ENCODE results near the gene C1orf105.
"Not testable (repeated sequence)": the region's sequence is repeated elsewhere in the genome, so short reads cannot be mapped to it uniquely, and the experiment has no call there.

The C1orf105 gene

DNA sequence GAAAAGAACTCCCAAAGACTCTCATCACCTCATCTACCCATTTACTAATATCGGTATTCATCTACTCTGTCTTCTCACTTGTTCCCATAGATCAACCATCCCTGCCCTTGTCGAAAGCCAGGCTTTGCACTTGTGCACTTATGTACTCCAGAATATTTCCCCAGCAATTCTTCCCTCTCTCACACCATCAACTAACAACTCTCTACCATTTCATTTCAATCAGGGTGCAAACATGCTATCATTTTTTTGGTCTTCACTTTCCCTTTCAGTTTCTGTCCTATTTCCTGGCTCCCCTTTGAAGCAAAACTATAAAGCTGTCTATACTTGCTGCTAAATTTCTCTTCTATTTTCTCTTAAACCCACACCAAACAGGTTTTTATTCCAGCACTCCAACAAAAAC is 6.7 kb downstream of the C1orf105 start:
- no peak for DNase-seq (ENCODE audit: low read depth)

DNA sequence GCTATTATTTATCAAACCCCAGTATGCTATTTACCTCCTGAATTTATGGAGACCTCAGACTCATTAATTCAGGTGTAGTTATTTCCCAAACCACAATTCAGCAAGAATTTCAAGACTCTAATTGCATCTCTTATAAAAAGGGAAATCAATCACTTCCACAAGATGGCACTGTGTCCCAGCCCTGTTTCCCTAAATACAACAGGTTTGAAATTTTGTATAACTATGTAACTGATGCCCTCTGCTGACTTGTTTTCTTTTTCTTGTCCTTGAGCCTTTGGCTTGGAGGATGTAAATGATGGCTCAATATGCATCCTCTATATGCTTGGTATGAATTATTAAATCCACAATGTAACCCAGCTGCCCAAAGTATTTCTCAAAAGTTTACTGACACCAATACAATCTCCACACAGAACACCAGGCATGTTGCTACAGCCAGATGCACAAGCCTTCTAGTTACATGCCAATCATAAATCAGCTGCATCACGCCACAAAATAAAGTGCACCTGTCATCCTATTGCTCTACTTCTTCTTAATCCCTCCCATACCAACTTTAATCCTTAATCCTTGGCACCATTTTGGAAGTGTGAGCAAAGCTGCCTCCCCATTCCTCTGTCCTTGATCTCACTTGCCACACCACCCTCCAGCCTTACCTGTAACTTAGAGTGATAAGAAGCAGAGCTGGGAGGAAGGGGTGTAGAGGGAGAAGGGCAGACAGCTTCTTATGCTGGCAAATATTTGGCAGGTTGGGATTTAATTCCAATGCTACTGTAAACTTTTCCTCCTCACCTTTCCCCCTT is 9.0 kb downstream of the C1orf105 start:
- peak; percentile 32 for DNase-seq (ENCODE audit: low read depth)

DNA sequence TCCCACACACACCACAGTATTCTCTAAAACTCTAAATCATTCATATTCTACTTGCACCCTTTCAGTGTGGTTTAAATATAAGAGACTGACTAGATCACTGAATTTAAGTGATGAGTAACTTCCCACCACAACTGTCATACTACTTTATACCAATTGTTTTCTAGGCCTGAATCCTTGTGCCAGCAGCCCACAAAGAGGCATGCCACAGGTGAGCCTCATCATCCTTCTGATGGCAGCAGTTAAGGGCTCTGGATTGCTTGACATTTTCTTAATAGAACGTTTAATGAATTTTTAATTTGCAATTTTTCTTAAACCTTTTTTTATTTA is 9.6 kb downstream of the C1orf105 start:
- no peak for DNase-seq (ENCODE audit: low read depth)

DNA sequence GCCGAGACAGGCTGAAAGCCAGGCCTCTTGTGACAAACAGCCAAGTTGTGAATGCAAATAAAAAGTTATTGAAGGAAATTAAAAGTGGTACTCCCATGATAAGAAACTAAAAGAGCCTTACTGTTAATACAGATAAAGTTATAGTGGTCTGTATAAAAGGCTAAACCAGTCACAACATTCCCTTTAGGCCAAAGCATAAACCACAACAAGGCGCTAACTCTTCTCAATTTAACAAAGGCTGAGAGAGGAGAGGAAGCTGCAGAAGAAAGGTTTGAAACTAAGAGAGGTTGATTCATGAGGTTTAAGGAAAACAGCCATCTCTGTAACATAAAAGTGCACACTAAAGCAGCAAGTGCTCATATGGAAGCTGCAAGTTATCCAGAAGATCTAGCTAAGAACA is 10.7 kb downstream of the C1orf105 start:
- no peak for DNase-seq (ENCODE audit: low read depth)

DNA sequence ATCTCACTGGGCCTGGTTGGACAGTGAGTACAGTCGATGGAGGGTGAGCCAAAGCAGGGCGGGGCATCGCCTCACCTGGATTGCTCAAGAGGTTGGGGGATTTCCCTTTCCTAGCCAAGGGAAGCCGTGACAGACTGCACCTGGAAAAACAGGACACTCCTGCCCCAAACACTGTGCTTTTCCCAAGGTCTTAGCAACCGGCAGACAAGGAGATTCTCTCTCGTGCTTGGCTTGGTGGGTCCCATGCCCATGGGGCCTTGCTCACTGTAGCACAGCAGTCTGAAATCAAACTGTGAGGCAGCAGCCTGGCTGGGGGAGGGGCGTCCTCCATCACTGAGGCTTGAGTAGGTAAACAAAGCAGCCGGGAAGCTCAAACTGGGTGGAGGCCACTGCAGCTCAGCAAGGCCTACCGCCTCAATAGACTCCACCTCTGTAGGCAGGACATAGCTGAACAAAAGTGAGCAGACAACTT is 11.3 kb downstream of the C1orf105 start:
- no peak for DNase-seq (ENCODE audit: low read depth)

DNA sequence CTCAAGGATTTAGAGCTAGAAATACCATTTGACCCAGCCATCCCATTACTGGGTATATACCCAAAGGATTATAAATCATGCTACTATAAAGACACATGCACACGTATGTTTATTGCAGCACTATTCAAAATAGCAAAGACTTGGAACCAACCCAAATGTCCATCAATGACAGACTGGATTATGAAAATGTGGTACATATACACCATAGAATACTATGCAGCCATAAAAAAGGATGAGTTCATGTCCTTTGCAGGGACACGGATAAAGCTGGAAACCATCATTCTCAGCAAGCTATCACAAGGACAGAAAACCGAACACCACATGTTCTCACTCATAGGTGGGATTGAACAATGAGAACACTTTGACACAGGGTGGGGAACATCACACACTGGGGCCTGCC is 16.7 kb downstream of the C1orf105 start:
- DNase-seq (ENCODE audit: low read depth): not testable (repeated sequence)

DNA sequence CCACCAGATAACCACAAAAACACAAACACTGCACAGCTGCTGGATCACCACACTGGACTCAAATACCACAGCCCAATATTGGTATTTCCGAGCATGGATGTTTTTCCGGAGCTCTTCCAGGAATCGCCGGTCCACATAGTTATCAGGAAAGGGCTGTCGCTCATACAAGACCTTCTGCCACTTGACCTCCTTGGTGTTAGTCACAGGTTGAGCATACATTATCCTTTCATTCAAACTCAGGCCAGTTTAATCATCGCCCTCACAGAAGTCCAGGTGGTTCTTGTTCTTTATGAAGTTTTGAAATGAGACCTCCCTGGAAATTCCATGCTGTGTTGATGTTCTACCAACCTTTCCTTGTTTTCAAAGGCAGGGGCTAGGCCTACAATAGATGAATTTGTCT is 21.9 kb downstream of the C1orf105 start:
- DNase-seq (ENCODE audit: low read depth): no peak

DNA sequence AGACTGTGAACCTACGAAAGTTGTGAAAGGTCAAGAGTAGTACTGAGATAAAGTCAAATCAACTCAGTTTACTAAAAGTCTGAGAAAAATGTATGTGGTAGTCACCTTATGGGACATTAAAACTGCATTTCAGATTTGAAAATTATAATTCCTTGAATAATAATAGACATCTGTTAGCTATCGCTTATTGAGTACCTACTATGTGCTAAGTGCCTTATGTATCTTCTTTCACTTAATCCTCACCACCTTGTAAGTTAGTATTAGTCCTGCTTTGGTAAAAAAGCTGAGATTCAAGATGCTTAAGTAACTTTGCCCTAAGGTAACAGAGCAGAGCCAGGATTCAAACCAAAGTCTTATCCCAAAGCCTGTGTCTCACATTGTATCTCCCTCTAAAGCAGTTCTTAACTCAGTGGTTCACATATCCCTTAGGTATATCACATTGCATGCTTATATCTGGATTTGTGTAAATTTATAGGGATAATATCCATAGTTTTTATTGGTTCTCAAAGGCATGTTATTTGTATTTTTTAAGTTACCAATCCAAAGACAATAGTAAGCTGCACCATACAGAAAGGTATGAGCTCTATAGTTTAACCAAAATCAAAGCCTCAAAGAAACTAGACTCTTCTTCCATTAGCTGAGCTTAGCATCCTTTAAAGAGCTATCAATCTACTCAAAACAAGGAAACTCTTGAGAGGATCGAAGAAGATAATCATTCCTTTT is 22.5 kb downstream of the C1orf105 start:
- no peak for DNase-seq (ENCODE audit: low read depth)

DNA sequence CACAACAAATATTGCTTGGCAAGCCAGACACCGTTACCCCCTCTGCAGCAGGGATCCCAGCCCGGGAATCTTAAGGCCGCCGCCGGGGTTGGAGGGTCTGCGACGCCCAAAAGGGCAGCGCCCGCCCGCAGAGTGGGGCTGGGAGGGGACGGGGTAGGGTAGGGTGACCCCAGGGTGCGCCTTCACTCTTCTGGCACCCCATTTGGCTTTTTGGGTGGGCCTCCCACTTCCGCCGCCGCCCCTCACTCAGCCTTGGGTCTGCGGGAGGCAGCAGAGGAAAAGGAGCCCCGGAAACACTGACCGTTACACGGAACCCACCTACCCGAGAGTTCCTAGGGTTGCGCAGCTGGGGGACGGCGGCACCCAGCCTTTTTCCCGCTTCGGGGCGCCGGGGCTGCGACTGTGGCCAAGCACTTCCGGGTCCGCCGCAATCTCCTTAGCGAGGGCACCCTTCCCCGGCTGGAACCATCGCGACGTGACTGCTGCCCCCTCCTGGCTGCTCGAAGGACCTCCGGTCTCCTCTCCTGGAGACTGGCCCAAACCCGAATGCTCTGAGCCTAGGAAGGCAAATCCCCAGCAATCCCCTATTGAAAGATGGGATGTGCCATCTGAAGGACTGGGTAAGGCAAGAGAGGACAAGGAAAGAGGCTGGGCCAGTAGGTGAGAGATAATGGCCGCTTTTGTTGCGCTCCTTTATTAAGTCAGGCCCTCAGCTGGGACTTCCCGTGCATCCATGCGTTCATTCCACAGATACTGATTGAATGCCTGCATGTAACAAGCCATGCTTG is 23.4 kb downstream of the C1orf105 start, which contains the start of gene PIGC:
TSS of gene PIGC (minus strand) at position 404 of the 788 bp plus-strand sequence. CDS start 1,447 bp downstream, outside the sequence.
- peak; percentile 49 for DNase-seq (ENCODE audit: low read depth)

DNA sequence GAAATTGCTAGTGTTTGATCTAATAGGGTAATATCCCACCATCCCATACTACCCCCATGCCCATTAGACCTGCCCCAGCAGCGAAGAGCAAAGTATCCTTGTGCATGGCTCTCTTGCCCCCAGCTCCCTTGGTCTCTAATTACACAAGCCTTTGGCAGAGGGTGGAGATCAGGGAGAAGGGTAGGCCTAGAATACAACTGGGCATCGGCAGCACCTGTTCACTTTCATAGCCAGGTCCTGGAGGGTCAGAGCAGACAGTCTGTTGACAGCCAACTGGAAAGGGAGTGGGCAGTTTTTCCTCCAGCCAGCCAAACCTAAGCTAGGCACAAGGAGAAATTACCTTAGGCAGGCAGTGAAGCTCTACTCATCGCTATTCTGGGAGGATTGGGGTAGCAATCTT is 26.1 kb downstream of the C1orf105 start:
- DNase-seq (ENCODE audit: low read depth): no peak

DNA sequence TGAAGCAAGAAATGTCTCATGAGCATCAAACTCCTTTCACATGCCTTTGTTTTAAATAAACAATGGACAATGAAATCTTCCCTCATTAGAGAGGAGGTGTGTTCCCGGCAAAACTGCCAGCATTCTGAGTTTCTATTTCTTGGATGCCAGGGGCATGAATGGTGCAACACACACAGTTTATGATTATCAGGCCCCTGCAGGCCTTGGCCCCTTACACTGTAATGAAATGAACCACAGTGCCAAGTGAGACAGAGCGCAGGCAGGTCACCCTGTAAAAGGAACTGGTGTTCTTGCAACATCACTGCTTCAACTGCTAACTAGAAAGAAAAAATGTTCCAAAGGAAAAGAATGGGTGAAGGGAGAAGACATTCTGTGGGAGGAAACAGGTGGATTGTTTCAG is 27.2 kb downstream of the C1orf105 start:
- no peak for DNase-seq (ENCODE audit: low read depth)

DNA sequence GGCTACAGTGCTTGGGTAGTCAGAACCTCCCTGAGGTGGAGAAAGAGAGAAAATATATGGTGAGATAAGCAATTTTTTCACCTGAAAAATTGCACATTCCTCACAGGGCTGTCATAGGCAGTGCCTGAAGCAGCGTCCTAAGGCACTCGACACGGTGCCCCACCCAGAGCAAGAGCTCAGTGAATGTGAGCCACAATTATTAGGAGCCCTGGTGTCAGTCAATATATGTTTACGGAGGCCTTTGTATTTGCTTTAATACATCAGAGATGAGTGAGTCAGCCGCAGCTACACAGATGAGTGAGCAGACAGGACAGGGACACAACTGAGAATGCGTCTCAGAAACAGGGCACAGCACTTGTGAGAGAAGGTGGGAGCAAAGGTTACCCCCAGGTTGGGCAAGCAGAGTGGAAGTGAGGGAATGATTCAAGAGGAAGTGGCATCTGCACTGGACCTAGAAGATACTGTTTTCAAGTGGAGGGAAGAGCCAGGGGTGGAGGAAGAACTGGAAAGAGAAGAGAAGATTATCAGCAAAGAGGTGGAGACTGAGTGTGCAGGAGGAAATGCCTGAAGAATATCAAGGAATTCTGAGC is 28.6 kb downstream of the C1orf105 start:
- no peak for DNase-seq (ENCODE audit: low read depth)

DNA sequence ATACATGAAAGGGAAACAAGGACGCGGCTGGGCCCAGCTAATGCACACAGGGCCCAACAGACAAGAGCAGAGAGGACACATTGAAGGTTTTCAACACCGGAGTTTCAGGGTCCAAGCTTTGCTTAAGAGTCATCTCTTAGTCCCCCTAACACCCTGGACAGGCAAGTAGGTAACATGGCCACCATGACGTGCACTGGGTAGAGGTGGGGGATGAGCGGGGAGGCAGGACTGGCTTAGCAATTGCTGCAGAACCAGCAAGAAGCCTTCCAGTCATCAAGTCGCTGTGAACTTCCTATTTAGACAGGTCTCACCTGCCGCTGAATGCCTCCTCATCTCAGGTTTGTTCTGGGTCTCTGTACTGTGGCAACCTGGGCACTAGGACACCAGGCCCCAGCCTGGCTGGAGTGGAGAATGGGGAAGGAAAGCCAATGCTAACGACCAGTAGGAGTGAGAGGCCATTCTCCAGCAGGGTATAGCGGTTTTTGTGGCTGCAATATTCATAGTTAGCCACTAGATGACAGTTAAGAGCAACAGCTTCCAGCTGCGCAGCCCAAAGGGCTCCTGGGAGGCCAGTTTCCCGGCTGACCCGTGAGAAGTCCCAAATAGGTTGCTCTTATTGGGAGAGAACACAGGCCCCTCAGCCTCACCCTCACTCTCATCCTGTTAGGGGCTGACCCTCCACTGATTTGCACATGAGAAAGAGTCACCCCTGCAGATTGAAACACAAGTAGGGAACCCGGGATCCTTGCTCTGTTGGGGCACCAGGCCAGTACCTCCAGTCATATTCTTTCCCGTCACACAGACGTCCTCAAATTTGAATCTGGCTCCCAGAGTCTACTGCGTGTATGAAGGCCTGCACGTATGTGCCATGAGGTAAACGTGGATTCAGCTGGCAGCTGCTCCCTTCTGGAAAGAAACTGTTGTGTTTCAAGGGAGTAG is 29.4 kb downstream of the C1orf105 start:
- no peak for DNase-seq (ENCODE audit: low read depth)

DNA sequence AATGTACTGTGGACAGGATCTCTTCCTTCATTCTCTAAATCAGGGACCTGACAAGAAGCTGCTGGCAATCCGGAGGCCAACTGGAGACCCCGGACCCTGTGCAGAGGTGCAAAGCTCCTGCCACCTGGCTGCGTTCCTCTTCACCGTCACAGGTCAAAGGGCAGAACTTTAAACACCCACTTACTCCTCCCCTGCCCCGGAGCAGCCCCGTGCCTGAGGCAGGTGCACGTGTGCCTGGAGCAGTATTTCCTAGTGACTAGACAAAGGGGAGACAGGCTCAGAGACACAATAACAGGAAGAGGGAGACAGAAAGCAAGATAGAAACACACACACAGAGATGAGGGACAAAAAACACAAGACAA is 30.0 kb downstream of the C1orf105 start:
- DNase-seq (ENCODE audit: low read depth): no peak

DNA sequence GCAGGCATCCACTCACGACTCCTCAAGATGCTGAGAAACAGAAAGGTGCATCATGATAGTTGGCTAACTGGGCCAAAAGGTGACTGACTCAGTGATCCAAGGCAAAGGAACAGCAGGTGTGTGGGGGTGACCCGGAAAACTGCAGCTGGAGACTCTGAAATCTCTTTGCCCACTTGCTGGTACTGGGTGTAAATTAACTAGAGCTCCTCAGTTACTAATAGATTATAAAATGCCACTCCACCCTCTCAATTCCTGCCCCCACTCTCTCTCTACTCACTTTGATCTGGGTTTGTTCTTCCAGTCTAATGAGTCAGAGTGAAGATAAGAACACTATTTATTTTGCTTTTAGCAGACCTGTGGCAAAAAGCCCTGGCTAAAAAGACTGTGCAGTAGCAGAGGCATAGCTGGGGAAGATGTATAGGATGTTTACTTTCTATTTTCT is 30.5 kb downstream of the C1orf105 start:
- peak; percentile 49 for DNase-seq (ENCODE audit: low read depth)

DNA sequence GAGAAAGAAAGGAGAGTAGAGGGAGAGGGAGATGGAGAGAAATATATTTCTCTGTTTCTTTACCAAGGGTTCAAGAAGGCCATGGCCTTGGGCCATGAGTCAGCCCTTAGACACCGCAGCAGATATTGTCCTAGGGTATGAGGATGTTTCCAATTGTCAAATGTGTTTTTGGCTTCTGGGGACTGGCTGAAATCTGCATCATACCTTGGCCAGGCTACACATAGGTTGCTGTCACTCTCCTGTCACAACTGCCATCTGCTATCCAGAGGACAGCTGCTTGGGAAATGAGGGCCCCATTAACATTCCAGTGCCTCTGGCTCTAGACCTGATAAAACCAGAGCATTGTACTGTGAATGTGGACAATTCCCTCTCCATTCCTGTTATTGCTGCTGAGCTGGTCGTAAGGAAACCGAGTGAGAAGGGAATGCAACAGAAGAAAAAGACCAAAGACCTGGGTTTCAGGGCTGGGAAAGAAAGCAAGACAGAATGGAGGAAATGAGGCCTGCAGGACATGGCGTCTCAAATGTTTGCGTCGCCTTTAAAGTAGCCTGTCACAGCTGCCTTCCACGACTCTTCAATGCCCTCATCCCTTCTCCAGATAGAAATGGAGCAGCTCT is 32.2 kb downstream of the C1orf105 start:
- no peak for DNase-seq (ENCODE audit: low read depth)

DNA sequence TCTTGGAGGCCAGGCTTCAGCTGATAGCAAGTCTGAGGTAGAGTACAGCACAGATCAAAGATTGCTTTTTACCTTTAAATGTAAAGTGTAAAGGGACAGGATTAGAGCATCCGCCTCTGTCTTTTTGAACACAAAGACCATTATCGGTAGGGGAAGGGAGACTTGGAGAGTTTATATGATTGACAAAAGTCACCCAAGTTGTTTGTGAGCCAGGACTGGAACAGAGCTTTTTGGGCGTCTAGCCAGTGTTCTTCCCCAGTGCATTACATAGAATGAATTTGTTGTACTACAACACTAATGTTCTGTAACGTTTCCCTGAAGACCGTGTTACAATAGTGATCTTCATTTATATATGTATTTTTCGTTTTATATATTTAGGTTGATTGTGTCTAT is 32.7 kb downstream of the C1orf105 start:
- no peak for DNase-seq (ENCODE audit: low read depth)

DNA sequence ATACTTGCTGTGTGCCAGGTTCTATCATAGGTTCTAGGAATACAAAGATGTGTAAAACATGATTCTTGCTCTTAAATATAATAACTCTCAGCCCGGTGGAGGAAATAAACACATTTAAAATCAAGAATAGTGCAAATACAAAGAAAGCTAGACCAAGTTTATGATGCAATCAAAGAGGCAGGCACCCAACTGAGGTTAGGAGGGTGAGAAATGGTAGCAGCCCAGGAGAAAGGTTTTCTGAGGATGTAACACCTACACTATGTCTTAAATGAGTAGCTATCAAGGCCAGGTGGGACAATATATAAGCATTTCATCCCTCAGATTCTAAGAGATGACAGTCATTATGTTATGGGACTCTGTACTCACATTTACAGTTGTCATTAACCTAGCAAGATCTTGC is 33.1 kb downstream of the C1orf105 start:
- no peak for DNase-seq (ENCODE audit: low read depth)

DNA sequence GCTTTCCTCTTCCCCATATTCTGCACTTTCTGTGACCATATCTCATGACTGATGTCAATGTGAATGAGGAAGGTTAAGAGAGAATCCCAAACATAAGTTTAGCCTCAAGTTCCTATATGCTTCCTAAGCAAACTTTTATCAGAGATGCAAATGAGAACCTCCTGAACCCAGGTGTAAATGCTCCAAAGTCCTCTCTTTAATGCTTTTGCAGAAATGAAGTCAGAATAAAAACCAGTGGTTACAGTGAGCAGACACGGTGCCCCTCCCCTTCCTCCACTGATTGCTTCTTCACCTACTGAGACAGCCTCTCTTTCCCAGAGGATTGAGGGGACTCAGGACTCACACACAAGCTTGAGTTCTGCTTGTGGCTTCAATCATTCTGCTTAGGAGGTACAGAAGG is 35.0 kb downstream of the C1orf105 start:
- no peak for DNase-seq (ENCODE audit: low read depth)

DNA sequence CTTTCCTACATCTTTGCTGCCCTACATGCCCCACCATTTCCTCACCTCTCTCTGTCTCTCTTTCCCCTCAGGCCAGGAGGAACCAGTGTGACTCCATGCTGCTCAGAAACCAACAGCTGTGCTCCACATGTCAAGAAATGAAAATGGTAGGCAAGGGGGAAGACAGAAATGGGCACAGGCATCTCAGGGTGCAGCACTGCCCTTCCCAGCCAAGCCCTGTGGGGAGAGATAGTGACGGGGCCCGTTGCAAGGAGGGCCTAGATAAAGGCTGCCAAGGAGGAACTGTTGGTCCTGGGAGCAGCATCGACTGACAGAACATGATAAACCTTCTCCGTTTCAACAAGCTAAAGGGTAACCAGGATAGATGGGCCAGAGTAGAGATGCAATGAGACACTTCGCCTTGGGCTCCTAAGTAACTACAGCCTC is 35.9 kb downstream of the C1orf105 start:
- no peak for DNase-seq (ENCODE audit: low read depth)

Measured in non-pigmented ciliary epithelial cell (primary cell).